Panc1 (cell line): Measurements from ENCODE around the gene LATS2. TPM values are rescaled to one million over a fixed set of nuclear protein-coding genes. Genes with fewer than 3 reads are reported as not detected.
A peak's percentile ranks its signal among the peaks of the same experiment; 100 is the strongest.

Source experiments
- ATAC-seq: fragments of 200-7000 bp; cut with Tn5 transposase; 2 replicates; pipeline ENCODE4 v1.9.1; 2020; ENCODE audit warnings: mild to moderate bottlenecking, moderate library complexity
- BruUV-seq: library from RNA; stranded (reverse); fragments of 400-500 nt; replicated peaks from 2 replicates; lab custom pipeline; 2021; lab: Mats Ljungman, UMichigan
- CTCF ChIA-PET: fragments of 300-600 bp; sonication (Branson Sonifier 250); formaldehyde crosslinking; loops from one replicate; lab custom pipeline; 2022; ENCODE audit warnings: antibody characterized with exemption; lab: Charles Lee
- POLR2A ChIA-PET: fragments of 300-600 bp; sonication (Branson Sonifier 250); formaldehyde crosslinking; loops from one replicate; lab custom pipeline; 2022; ENCODE audit warnings: antibody characterized with exemption; lab: Charles Lee
- DNase-seq: peaks from one replicate; pipeline ENCODE4 v3.0.0-alpha.2; 2010; ENCODE audit warnings: low read depth, low spot score
- H3K27ac ChIP-seq: 2 replicates; pipeline ENCODE4 v1.5.1; 2011; ENCODE audit warnings: mild to moderate bottlenecking, low read length, inconsistent platforms
- H3K27me3 ChIP-seq: fragments of 200-500 bp; sonication (Bioruptor generic); 2 replicates; pipeline ENCODE4 v1.6.0; 2014; ENCODE audit warnings: low read length, inconsistent platforms; ENCODE audit not compliant: control insufficient read depth, insufficient read depth
- H3K36me3 ChIP-seq: fragments of 200-500 bp; sonication (Bioruptor generic); 2 replicates; pipeline ENCODE4 v1.5.1; 2014; ENCODE audit warnings: inconsistent platforms, mild to moderate bottlenecking, low read length, moderate library complexity; ENCODE audit not compliant: control insufficient read depth, insufficient read depth
- H3K4me1 ChIP-seq: 2 replicates; pipeline ENCODE4 v1.5.1; 2011; ENCODE audit warnings: inconsistent platforms, mild to moderate bottlenecking, low read length, moderate library complexity; ENCODE audit not compliant: control insufficient read depth, insufficient read depth
- H3K4me3 ChIP-seq, 2 experiments: 2 replicates each; pipeline ENCODE4 v1.5.1; 2011 to 2012; ENCODE audit warnings: low read depth in 2 of 2, low read length in 2 of 2, mild to moderate bottlenecking in 2 of 2, inconsistent platforms in 1 of 2, moderate library complexity in 1 of 2
- H3K9me3 ChIP-seq: fragments of 200-500 bp; sonication (Bioruptor generic); 2 replicates; pipeline ENCODE4 v1.5.1; 2014; ENCODE audit warnings: low read depth, mild to moderate bottlenecking, inconsistent platforms, low read length, moderate library complexity; ENCODE audit not compliant: control insufficient read depth, insufficient read depth
- CTCF ChIP-seq: fragments of 450-650 bp; IDR thresholded peaks from 2 replicates; pipeline ENCODE4 v1.5.1; 2017; ENCODE audit warnings: mild to moderate bottlenecking
- POLR2AphosphoS5 ChIP-seq: IDR thresholded peaks from 2 replicates; pipeline ENCODE4 v1.6.1; 2012; ENCODE audit warnings: mild to moderate bottlenecking, low read depth, low read length, moderate library complexity
- REST ChIP-seq, 2 experiments: IDR thresholded peaks; 2 replicates each; pipeline ENCODE4 v1.6.1; 2011 to 2012; ENCODE audit warnings: low read depth in 2 of 2, control low read depth in 1 of 2, low read length in 1 of 2, mild to moderate bottlenecking in 1 of 2, moderate library complexity in 1 of 2; ENCODE audit not compliant: insufficient read depth in 1 of 2
- SIN3A ChIP-seq: IDR thresholded peaks from 2 replicates; pipeline ENCODE4 v1.6.1; 2012; ENCODE audit warnings: low read depth, mild to moderate bottlenecking, low read length, moderate library complexity, borderline replicate concordance; ENCODE audit not compliant: insufficient read depth
- TCF7L2 ChIP-seq: IDR thresholded peaks from 2 replicates; pipeline ENCODE4 v1.6.1; 2011; ENCODE audit warnings: mild to moderate bottlenecking, low read depth, low read length, inconsistent platforms
- in situ Hi-C: cut with HindIII; loops from 2 replicates; pipeline ENCODE4 v1.10.0; 2016; ENCODE audit warnings: low sequenced_read_pairs, low pct_unique_long_range_greater_than_20kb
- intact Hi-C: fragments of 100-400 bp; cut with micrococcal nuclease; formaldehyde crosslinking; loops from one replicate; pipeline ENCODE4 v1.10.0; 2022; ENCODE audit not compliant: unreplicated experiment
- total RNA-seq: library from RNA; stranded (reverse); gene quantifications from one replicate; pipeline ENCODE4 v1.2.1, GENCODE V29; 2021; ENCODE audit not compliant: unreplicated experiment

LATS2 gene
- total RNA-seq, 1 experiment from 2014 or later: 24.5 TPM

- intact Hi-C loops (no loop called here), in situ Hi-C loops (no loop called here)
- DNase-seq: no peak
- ChIA-PET POLR2A (no interaction called here), CTCF (no interaction called here)
- no peaks in the 10 kb centered on the region; the same call in 1 of the 2 replicates for H3K36me3 ChIP-seq
- no TSS peak for BruUV-seq
- no peaks in the 10 kb centered on the region for H3K9me3 ChIP-seq
- H3K4me1 ChIP-seq: peaks cover 14% of the 10 kb centered on the region
- peak overlapping the region; percentile 68 to 71 for H3K4me3 ChIP-seq
- peak overlapping the region; percentile 66 for H3K27ac ChIP-seq
- ATAC-seq: no peak
- H3K27me3 ChIP-seq: no peaks in the 10 kb centered on the region
- TF ChIP-seq CTCF: no peak
- no peak for TF ChIP-seq SIN3A
- no peak for TF ChIP-seq POLR2AphosphoS5
- TF ChIP-seq TCF7L2: no peak
- no peak for TF ChIP-seq REST (IDR thresholded peaks at IDR 0.05; ENCODE audit: insufficient read depth in 1 of 2, low read depth in 2 of 2, low read length in 1 of 2)
These were observed 1.6 kb downstream of the LATS2 start for GRCh38 chr13:21059641-21060337.

- H3K4me3 ChIP-seq: 0 out of 4 replicates have a peak overlapping the region, but pooled peaks of 1 of the 2 experiments have one; percentile 2
- H3K36me3 ChIP-seq: no peaks in the 10 kb centered on the region; the same call in 1 of the 2 replicates
- BruUV-seq: no TSS peak
- no peaks in the 10 kb centered on the region for H3K27me3 ChIP-seq
- peaks cover 14% of the 10 kb centered on the region for H3K4me1 ChIP-seq
- intact Hi-C loops (no loop called here), in situ Hi-C loops (no loop called here)
- ATAC-seq: no peak
- no peak overlapping the region for H3K27ac ChIP-seq
- no peak for DNase-seq
- POLR2A ChIA-PET: interaction anchor here (0.7 kb wide), 1 partner anchor 71 kb away, joined by 9 read pairs; no protein-coding TSS in a partner anchor
- H3K9me3 ChIP-seq: no peaks in the 10 kb centered on the region
- CTCF ChIA-PET: no interaction called here
- TF ChIP-seq REST (IDR thresholded peaks at IDR 0.05; ENCODE audit: insufficient read depth in 1 of 2, low read depth in 2 of 2, low read length in 1 of 2) (no peak), TCF7L2 (no peak), POLR2AphosphoS5 (no peak), SIN3A (no peak), CTCF (no peak)
These were observed 3.0 kb downstream of the LATS2 start for GRCh38 chr13:21058361-21058760.
